Hematopoietic multipotent progenitor cell treated with erythropoietin and hydrocortisone succinate and interleukin-3 and kit ligand, for 4 days (in vitro differentiated cells): ENCODE measurements around the gene NKX1-1.

Experiments used
- DNase-seq: peaks from one replicate; pipeline ENCODE4 v3.0.0-alpha.2; 2015

NKX1-1 gene

GRCh38 chr4:1370321-1371124 is 35.7 kb downstream of the NKX1-1 start:
- DNase-seq, result no peak

- DNase-seq, result no peak
Observed at GRCh38 chr4:1369479-1370079, 36.7 kb downstream of the NKX1-1 start.

- DNase-seq, result no peak
Observed at GRCh38 chr4:1369091-1369450, 37.2 kb downstream of the NKX1-1 start.

- no peak for DNase-seq
Observed at GRCh38 chr4:1368421-1369090, 37.7 kb downstream of the NKX1-1 start.

- DNase-seq, result no peak
Observed at GRCh38 chr4:1367936-1368289, 38.3 kb downstream of the NKX1-1 start.

GRCh38 chr4:1367230-1367935 is 38.9 kb downstream of the NKX1-1 start:
- no peak for DNase-seq

- no peak for DNase-seq
Observed at GRCh38 chr4:1366371-1367229, 39.6 kb downstream of the NKX1-1 start.

- no peak for DNase-seq
Observed at GRCh38 chr4:1365271-1366178, 40.7 kb downstream of the NKX1-1 start.

- DNase-seq, result no peak
Observed at GRCh38 chr4:1364748-1365147, 41.5 kb downstream of the NKX1-1 start.

GRCh38 chr4:1364217-1364616 is 42.0 kb downstream of the NKX1-1 start:
- no peak for DNase-seq

- no peak for DNase-seq
Observed at GRCh38 chr4:1363513-1363912, 42.7 kb downstream of the NKX1-1 start.

- DNase-seq, result no peak
Observed at GRCh38 chr4:1362521-1362920, 43.7 kb downstream of the NKX1-1 start.

- DNase-seq, result no peak
Observed at GRCh38 chr4:1362046-1362445, 44.2 kb downstream of the NKX1-1 start.

GRCh38 chr4:1361431-1361830 is 44.8 kb downstream of the NKX1-1 start:
- no peak for DNase-seq

GRCh38 chr4:1360423-1361283 is 45.6 kb downstream of the NKX1-1 start:
- no peak for DNase-seq

GRCh38 chr4:1359976-1360375 is 46.3 kb downstream of the NKX1-1 start:
- DNase-seq, result no peak

- DNase-seq, result no peak
Observed at GRCh38 chr4:1359144-1359501, 47.1 kb downstream of the NKX1-1 start.

GRCh38 chr4:1358421-1359143 is 47.7 kb downstream of the NKX1-1 start:
- no peak for DNase-seq

- no peak for DNase-seq
Observed at GRCh38 chr4:1357356-1358248, 48.6 kb downstream of the NKX1-1 start.
